GM12875 (cell line): ENCODE results near the gene BCL6B.

ENCODE experiments used
- H3K4me3 ChIP-seq: one replicate; pipeline ENCODE4 v1.5.1; 2011; ENCODE audit warnings: low read depth, low read length, control low read depth
- TF ChIP-seq, protein P1 (sequence below): IDR thresholded peaks from 2 replicates; pipeline ENCODE4 v1.5.1; 2011; ENCODE audit warnings: low read depth, mild to moderate bottlenecking, control low read depth, inconsistent platforms, low read length, moderate library complexity, borderline replicate concordance; ENCODE audit not compliant: insufficient read depth

BCL6B gene

GRCh38 chr17:7002288-7003047 is 20.4 kb upstream of the BCL6B start:
- TF ChIP-seq, protein P1, sequence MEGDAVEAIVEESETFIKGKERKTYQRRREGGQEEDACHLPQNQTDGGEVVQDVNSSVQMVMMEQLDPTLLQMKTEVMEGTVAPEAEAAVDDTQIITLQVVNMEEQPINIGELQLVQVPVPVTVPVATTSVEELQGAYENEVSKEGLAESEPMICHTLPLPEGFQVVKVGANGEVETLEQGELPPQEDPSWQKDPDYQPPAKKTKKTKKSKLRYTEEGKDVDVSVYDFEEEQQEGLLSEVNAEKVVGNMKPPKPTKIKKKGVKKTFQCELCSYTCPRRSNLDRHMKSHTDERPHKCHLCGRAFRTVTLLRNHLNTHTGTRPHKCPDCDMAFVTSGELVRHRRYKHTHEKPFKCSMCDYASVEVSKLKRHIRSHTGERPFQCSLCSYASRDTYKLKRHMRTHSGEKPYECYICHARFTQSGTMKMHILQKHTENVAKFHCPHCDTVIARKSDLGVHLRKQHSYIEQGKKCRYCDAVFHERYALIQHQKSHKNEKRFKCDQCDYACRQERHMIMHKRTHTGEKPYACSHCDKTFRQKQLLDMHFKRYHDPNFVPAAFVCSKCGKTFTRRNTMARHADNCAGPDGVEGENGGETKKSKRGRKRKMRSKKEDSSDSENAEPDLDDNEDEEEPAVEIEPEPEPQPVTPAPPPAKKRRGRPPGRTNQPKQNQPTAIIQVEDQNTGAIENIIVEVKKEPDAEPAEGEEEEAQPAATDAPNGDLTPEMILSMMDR = no peak
- no peak overlapping the region for H3K4me3 ChIP-seq

GRCh38 chr17:7003745-7004144 is 19.1 kb upstream of the BCL6B start:
- TF ChIP-seq, protein P1 = no peak

GRCh38 chr17:7004398-7005253 is 18.2 kb upstream of the BCL6B start:
- TF ChIP-seq, protein P1 = peak; percentile 53; the same call in 1 of the 2 replicates
- no peak overlapping the region for H3K4me3 ChIP-seq

More at GRCh38 chr17:7003745-7004144, 19.1 kb upstream of the BCL6B start:
- no peak overlapping the region for H3K4me3 ChIP-seq

DNA sequence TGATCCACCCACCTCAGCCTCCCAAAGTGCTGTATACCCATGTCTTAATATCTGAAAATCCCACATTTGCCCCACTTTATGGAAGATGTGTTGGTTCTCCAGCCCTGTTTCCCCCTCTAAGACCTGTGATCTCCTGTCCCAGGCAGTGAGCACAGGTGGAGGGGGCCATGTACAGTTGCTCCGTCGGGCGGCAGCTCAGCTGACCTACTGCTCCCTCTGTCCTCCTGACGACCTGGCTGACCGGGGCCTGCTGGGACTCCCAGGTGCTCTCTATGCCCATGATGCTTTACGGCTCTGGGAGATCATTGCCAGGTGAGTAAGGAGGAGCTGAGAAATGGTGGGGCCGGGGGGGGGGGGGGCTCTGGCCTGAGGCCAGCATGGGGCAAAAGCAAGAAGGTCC is 17.1 kb upstream of the BCL6B start:
- H3K4me3 ChIP-seq = no peak overlapping the region
- TF ChIP-seq, protein P1 = no peak

- no peak overlapping the region for H3K4me3 ChIP-seq
- TF ChIP-seq, protein P1 = no peak
Observed at GRCh38 chr17:7007143-7007542, 15.7 kb upstream of the BCL6B start.

DNA sequence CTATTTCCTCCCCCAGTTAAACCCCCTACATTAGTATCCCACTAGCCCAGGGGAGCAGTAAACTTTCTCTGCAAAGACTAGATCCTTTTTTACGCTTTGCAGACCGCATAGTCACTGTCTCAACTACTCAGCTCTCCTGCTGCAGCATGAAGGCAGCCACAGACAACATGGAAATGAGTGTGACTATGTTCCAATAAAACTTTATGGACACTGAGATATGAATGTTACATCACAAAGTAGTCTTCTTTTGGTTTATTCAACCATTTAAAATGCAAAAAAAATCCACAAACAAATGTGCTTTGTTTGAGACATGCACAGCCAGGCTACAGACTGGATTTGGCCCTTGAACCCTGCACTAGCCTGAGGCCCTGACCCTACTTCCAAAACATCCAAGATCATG is 12.3 kb upstream of the BCL6B start:
- no peak overlapping the region for H3K4me3 ChIP-seq
- TF ChIP-seq, protein P1 = no peak
